Stomach smooth muscle (tissue), 2 donors: ENCODE results near the gene EP300.
A peak's percentile ranks its signal among the peaks of the same experiment; 100 is the strongest.

Experiments used
- H3K27ac ChIP-seq: one replicate; pipeline ENCODE4 v1.7.0; 2013; ENCODE audit warnings: mild to moderate bottlenecking, low read length, inconsistent platforms
- H3K27me3 ChIP-seq, 2 donors: one replicate each; pipeline ENCODE4 v1.7.0; 2013; ENCODE audit warnings: low read length in 2 of 2; ENCODE audit not compliant: insufficient read depth in 2 of 2, control insufficient read depth in 1 of 2
- H3K36me3 ChIP-seq, 2 donors: one replicate each; pipeline ENCODE4 v1.7.0; 2013; ENCODE audit warnings: low read length in 2 of 2; ENCODE audit not compliant: control insufficient read depth in 2 of 2, insufficient read depth in 2 of 2
- H3K4me1 ChIP-seq: one replicate; pipeline ENCODE4 v1.7.0; 2013; ENCODE audit warnings: low read length; ENCODE audit not compliant: control insufficient read depth, insufficient read depth
- H3K4me3 ChIP-seq, 2 donors: one replicate each; pipeline ENCODE4 v1.7.0; 2013; ENCODE audit warnings: low read length in 2 of 2
- H3K9ac ChIP-seq, 2 donors: one replicate each; pipeline ENCODE4 v1.7.0; 2013; ENCODE audit warnings: low read length in 2 of 2, mild to moderate bottlenecking in 1 of 2
- H3K9me3 ChIP-seq, 2 donors: one replicate each; pipeline ENCODE4 v1.7.0; 2013; ENCODE audit warnings: low read length in 2 of 2; ENCODE audit not compliant: control insufficient read depth in 2 of 2
- donor health status: healthy.
- donor health status: Pancreatic carcinoma.

The EP300 gene

DNA sequence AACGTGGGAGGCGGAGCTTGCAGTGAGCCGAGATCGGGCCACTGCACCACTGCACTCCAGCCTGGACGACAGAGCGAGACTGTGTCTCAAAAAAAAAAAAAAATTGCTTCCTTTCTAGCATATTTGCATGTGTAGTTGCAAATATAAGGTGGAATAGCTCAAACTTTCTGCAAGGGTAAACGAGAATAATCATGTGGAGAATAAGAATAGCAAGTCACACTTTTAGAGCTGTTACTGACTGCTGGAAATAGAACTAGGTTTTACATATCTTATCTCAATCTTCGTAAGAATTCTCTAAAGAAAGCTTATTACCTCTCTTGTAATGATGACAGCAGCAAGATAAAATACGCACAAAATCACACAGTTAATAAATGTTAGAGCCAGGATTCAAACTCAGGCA is 114.3 kb downstream of the EP300 start:
- H3K27me3 ChIP-seq, result no peaks in the 10 kb centered on the region
- peaks cover 12% of the 10 kb centered on the region for H3K4me1 ChIP-seq
- H3K9ac ChIP-seq, result no peak overlapping the region
- no peaks in the 10 kb centered on the region for H3K9me3 ChIP-seq
- no peak overlapping the region for H3K27ac ChIP-seq
- no peak overlapping the region for H3K4me3 ChIP-seq
- H3K36me3 ChIP-seq, result peaks cover 11 to 12% of the 10 kb centered on the region in 2 donors

DNA sequence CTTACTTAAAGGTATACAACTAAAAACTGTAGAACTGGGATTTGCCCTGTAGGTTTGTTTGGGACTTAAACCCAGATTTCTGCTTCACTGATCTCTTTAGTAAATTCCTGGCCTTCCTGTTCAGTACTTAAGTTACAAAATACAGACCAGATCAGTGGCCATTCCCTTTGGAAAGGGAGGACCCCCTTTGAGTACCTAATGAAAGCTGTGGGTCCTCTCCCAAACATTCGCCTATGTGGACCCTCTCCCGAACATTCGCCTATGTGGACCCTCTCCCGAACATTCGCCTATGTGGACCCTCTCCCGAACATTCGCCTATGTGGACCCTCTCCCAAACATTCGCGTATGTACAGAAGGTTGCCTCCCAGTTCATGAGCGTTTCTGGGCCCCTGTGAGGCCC is 123.0 kb downstream of the EP300 start:
- no peaks in the 10 kb centered on the region for H3K9me3 ChIP-seq
- H3K9ac ChIP-seq, result no peak overlapping the region
- peaks cover 27 to 31% of the 10 kb centered on the region in 2 donors for H3K36me3 ChIP-seq
- peaks cover 20% of the 10 kb centered on the region for H3K4me1 ChIP-seq
- H3K4me3 ChIP-seq, result no peak overlapping the region
- no peaks in the 10 kb centered on the region for H3K27me3 ChIP-seq
- no peak overlapping the region for H3K27ac ChIP-seq

DNA sequence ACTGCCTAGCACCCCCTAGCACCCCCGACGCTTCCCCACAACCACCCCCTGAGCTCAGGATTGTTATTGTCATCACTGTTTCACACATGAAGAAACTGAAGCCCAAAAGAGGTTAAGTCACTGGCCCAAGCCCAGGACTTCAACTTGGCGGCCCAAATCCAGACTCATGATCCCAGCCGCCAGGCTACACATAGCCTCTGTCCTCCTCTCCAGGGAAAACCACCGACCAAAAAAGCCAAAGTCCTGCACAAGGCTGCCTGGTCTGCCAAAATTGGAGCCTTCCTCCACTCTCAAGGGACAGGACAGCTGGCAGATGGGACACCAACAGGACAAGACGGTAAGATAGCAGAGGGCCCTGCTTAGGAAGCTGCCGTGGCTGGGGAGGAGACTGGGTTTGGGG is 123.5 kb downstream of the EP300 start:
- Histone ChIP-seq H3K4me1 (peaks cover 20% of the 10 kb centered on the region), H3K27ac (peak overlapping the region; percentile 85), H3K9ac (no peak overlapping the region), H3K4me3 (peak overlapping the region in 1 of 2 donors; percentile 40), H3K36me3 (peaks cover 28 to 32% of the 10 kb centered on the region in 2 donors), H3K9me3 (no peaks in the 10 kb centered on the region), H3K27me3 (no peaks in the 10 kb centered on the region)

DNA sequence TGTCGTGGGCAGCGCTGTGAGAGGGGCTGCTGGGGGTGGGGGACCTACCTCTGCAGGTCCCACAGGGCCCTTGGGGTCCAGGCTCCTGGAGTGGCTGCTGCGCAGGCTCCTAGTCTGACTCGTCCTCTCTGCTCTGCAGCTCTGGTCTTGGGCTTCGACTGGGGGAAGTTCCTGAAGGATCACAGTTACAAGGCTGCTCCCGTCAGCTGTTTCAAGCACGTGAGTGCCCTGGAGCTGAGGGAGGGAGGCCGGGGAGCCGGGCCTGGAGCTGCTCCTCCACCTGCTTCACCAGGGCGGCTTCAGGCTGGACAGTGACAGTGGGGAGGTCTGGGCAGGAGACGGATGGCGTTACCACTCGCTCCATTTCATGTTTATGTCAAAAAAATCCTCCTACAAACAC is 124.6 kb downstream of the EP300 start:
- Histone ChIP-seq H3K36me3 (peaks cover 32 to 34% of the 10 kb centered on the region in 2 donors), H3K9me3 (no peaks in the 10 kb centered on the region), H3K4me3 (peak overlapping the region; percentile 32 to 60), H3K27me3 (no peaks in the 10 kb centered on the region), H3K27ac (peak overlapping the region; percentile 85), H3K9ac (peak overlapping the region; percentile 7 to 71), H3K4me1 (peaks cover 20% of the 10 kb centered on the region)

DNA sequence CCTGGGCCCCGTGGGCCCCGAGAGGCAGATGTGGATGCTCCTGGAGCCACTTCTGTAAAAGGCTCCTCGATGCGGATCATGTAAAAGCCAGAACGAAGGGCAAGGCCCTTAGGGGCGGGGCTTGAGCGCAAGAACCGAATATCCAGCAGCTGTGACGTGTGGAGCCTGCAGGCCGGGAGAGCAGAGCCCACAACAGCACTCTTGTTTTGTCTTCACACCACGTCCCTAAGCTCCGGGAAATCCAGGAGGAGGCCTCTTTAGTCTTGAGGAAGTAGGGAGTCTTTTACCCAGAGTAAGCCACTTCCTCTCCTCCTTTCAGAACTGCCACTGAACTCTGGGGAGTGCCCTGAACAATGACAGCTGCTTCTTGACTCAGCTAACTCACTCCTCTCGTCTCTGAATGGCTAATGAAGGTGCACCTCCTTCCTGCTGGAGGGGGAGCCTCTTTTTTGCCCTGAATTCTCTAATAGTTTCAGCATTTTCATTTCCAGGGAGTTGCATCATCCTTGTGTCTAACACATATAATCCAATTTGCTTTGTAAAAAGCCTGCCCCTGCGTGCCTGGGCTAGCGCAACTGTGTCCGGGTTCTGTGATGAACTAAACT is 125.3 kb downstream of the EP300 start:
- H3K4me1 ChIP-seq, result peaks cover 20% of the 10 kb centered on the region
- no peaks in the 10 kb centered on the region for H3K9me3 ChIP-seq
- H3K4me3 ChIP-seq, result peak overlapping the region; percentile 32 to 60
- H3K9ac ChIP-seq, result peak overlapping the region; percentile 7 to 71
- peaks cover 36 to 39% of the 10 kb centered on the region in 2 donors for H3K36me3 ChIP-seq
- no peaks in the 10 kb centered on the region for H3K27me3 ChIP-seq
- peak overlapping the region; percentile 85 for H3K27ac ChIP-seq

DNA sequence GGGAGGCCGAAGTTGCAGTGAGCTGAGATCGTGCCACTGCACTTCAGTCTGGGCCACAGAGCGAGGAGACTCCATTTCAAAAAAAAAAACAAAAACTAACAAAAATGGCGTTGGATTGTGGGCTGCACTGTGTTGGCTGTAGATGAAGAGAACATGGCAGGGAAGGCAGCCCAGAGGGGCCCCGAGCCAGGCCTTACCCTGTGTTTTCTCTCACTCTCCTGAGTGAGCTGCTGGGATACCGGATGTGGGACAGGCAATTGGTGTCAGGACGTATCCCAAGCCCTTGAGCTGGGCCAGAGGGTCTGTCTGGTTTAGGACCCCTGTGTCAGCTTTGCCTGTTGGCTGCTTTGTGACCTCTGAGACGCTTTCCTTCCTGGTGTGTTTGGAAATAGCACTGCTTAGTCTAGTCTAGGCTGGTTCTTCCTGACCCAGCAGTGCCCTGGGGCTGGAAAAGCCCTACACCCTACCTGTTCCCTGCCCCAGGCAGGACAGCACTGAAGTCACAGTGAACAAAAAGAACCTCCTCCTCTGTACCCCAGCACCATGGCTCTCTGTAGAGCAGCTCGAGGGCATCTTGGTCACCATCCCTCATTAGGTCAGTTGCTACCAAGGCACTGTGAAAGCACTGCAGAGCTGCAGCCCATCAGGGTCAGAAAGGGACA is 130.6 kb downstream of the EP300 start:
- peaks cover under 1% of the 10 kb centered on the region for H3K4me1 ChIP-seq
- no peak overlapping the region for H3K9ac ChIP-seq
- H3K4me3 ChIP-seq, result no peak overlapping the region
- H3K36me3 ChIP-seq, result peaks cover 67 to 73% of the 10 kb centered on the region in 2 donors
- no peaks in the 10 kb centered on the region for H3K27me3 ChIP-seq
- no peak overlapping the region for H3K27ac ChIP-seq
- no peaks in the 10 kb centered on the region for H3K9me3 ChIP-seq

DNA sequence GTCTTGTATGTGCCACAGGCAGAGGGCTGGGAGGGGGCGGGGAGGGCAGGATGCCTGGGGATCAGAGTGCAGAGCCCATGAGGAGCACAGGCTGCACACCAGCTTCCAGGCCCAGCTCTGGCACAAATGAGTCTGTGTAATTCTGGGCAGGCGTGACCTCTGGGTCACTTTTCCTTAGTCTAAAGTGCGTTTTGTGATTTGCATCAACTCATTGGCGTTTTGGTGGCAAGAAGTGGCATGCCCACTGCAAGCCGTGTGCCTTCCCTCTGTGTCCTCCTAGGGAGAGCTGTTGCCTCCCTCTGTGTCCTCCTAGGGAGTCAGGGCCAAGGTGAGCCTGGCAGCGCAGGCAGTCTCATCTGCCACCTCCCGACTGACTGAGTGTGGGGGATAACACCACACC is 131.1 kb downstream of the EP300 start:
- no peaks in the 10 kb centered on the region for H3K4me1 ChIP-seq
- H3K9ac ChIP-seq, result no peak overlapping the region
- H3K4me3 ChIP-seq, result no peak overlapping the region
- H3K27me3 ChIP-seq, result no peaks in the 10 kb centered on the region
- H3K27ac ChIP-seq, result no peak overlapping the region
- peaks cover 68 to 75% of the 10 kb centered on the region in 2 donors for H3K36me3 ChIP-seq
- no peaks in the 10 kb centered on the region for H3K9me3 ChIP-seq

DNA sequence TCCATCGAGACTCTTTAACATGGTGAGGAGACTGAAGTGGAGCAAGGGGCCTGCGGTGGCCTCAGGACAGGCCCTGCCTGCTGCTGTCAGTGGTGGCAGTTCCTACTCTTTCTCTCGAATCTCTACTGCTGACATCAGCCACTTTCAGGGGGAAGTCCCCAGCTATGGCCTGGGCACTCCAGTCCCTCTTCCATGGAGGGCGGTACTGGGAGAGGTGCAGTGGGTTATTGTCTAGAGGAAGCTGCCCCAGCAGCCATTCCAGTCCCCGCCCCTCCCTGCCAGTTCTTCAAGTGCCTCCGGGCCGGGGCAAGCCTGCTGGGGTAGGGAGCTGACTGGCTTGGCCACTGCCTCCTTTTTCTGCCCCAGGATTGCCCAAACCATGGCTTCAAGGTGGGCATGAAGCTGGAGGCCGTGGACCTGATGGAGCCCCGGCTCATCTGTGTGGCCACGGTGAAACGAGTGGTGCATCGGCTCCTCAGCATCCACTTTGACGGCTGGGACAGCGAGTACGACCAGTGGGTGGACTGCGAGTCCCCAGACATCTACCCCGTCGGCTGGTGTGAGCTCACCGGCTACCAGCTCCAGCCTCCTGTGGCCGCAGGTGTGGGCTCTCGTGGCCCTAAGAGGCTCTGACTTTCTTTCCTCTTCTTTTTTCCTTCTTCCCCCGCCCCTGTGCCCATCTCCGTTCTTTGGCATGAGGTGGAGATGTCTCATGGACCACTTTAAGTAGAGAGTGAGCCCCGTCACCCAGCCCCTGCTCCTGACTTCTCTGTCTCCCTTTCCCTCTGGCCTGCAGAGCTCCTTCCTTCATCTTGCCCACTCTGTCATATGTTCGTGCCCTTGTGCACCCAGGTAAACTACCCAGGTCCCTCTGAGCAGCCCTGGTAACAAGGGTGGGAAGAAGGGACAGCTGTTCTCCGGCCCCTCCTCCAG is 134.6 kb downstream of the EP300 start:
- Histone ChIP-seq H3K9ac (no peak overlapping the region), H3K27me3 (no peaks in the 10 kb centered on the region), H3K4me3 (no peak overlapping the region), H3K27ac (no peak overlapping the region), H3K36me3 (peaks cover 59 to 73% of the 10 kb centered on the region in 2 donors), H3K4me1 (no peaks in the 10 kb centered on the region), H3K9me3 (no peaks in the 10 kb centered on the region)

GRCh38 chr22:41229215-41229614 is 136.8 kb downstream of the EP300 start:
- no peak overlapping the region for H3K27ac ChIP-seq
- no peaks in the 10 kb centered on the region for H3K9me3 ChIP-seq
- no peak overlapping the region for H3K9ac ChIP-seq
- no peaks in the 10 kb centered on the region for H3K4me1 ChIP-seq
- no peak overlapping the region for H3K4me3 ChIP-seq
- peaks cover 41 to 53% of the 10 kb centered on the region in 2 donors for H3K36me3 ChIP-seq
- no peaks in the 10 kb centered on the region for H3K27me3 ChIP-seq
